ENCODE measurements around the gene RNF207.
A peak's percentile ranks its signal among the peaks of the same experiment; 100 is the strongest.

Gene RNF207

DNA sequence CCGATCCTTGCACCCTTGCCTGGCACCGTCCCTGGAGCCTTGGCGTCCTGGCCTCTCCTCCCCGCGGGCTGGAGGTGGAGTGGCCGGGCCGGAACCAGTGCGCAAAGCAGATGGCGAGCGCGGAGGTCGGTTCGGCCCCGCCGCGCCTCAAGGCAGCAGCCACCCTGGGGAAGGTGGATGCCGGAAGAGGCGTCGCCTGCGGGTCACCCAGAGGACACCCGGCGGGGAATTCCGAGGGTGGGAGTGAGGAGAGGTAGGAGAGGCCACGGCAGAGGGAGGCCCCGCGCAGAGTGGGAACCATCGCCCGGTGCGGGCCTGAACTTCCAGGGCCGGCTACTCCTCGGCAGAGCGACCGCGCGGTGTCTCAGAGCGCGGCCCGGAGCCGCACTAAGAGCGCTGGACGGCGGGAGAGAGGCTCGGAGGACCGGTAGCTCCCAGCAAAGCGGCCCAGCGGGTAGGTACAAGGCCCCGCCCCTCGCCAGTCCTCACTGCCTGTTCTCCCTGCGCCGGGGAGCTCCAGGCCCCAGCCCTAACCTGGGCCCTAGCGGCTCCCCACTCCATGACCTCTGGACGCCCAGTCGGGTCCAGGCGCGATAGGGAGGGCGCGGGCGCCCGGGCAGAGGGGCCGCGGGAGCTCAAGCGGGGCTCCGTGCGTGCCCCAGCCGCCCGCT is at the start of gene RNF207:
Gene RNF207 (plus strand): TSS at position 271 of the 671 bp plus-strand sequence. CDS start 417 bp downstream, outside the sequence.
- H3K36me3 ChIP-seq (ENCODE audit: control insufficient read depth in 5 of 5, insufficient read depth in 5 of 5, low read length in 5 of 5): no peaks in the 10 kb centered on the region
- peaks cover 2 to 47% (median 37%) of the 10 kb centered on the region in 5 donors for H3K4me1 ChIP-seq (ENCODE audit: control insufficient read depth in 5 of 5, insufficient read depth in 5 of 5, low read length in 5 of 5)
- H3K27me3 ChIP-seq (ENCODE audit: control insufficient read depth in 5 of 5, insufficient read depth in 4 of 5, low read length in 5 of 5): peaks cover 0 to 10% (median 5%) of the 10 kb centered on the region in 5 donors
- H3K9ac ChIP-seq (ENCODE audit: low read length in 5 of 5): peak within 1 kb of the TSS in 3 of 5 donors; percentile 45 to 66 (median 64)
- no peak within 1 kb of the TSS for H3K27ac ChIP-seq (ENCODE audit: low read depth, low read length)
- H3K4me3 ChIP-seq (ENCODE audit: low read depth in 1 of 5, low read length in 5 of 5): peak within 1 kb of the TSS; percentile 47 to 69 (median 58)
- no peaks in the 10 kb centered on the region for H3K9me3 ChIP-seq (ENCODE audit: control insufficient read depth in 5 of 5, low read length in 5 of 5)

- H3K36me3 ChIP-seq (ENCODE audit: control insufficient read depth in 5 of 5, insufficient read depth in 5 of 5, low read length in 5 of 5): no peaks in the 10 kb centered on the region
Observed at GRCh38 chr1:6157132-6157527, 48.8 kb upstream of the RNF207 start.

DNA sequence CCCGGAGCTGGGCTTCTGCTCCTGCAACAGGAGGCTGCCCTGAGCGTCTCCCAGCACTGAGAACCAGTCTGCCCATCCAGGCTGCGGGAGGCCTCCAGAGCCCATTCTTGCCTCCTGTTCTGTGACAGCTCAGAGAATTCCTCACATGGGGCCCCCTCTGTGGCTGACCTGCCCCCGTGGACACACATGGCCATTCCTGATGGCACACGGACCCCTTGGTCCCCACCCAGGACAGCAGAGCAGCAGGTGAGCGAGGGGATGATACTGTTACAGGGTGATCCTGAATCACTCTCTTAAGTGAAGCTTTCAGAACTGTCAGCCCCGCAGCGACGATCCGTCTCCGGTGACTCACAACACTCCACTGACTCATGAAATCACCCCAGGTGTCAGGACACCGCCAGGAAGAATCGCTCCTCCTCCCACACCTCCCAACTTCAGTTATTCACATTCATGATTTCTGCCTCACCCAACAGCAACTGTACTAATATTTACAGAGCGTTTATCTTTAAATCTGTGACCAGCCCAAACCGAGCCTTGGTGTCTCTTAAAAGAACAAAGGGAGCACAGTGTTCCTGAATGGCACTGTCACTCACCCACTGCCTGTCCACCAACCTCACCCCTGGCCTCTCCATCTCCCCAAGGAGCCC is 48.3 kb upstream of the RNF207 start:
- Histone ChIP-seq H3K4me3 (ENCODE audit: low read depth in 1 of 5, low read length in 5 of 5) (no peak overlapping the region), H3K27ac (ENCODE audit: low read depth, low read length) (no peak overlapping the region), H3K9ac (ENCODE audit: low read length in 5 of 5) (no peak overlapping the region), H3K9me3 (ENCODE audit: control insufficient read depth in 5 of 5, low read length in 5 of 5) (no peaks in the 10 kb centered on the region), H3K36me3 (ENCODE audit: control insufficient read depth in 5 of 5, insufficient read depth in 5 of 5, low read length in 5 of 5) (no peaks in the 10 kb centered on the region), H3K4me1 (ENCODE audit: control insufficient read depth in 5 of 5, insufficient read depth in 5 of 5, low read length in 5 of 5) (peaks cover 0 to 4% (median 0%) of the 10 kb centered on the region in 5 donors), H3K27me3 (ENCODE audit: control insufficient read depth in 5 of 5, insufficient read depth in 4 of 5, low read length in 5 of 5) (peaks cover 16 to 27% (median 21%) of the 10 kb centered on the region in 5 donors)

More at GRCh38 chr1:6157132-6157527, 48.8 kb upstream of the RNF207 start:
- Histone ChIP-seq H3K9ac (ENCODE audit: low read length in 5 of 5) (no peak overlapping the region), H3K4me3 (ENCODE audit: low read depth in 1 of 5, low read length in 5 of 5) (no peak overlapping the region), H3K27me3 (ENCODE audit: control insufficient read depth in 5 of 5, insufficient read depth in 4 of 5, low read length in 5 of 5) (peaks cover 12 to 26% (median 17%) of the 10 kb centered on the region in 5 donors), H3K27ac (ENCODE audit: low read depth, low read length) (no peak overlapping the region), H3K4me1 (ENCODE audit: control insufficient read depth in 5 of 5, insufficient read depth in 5 of 5, low read length in 5 of 5) (peaks cover 0 to 4% (median 0%) of the 10 kb centered on the region in 5 donors), H3K9me3 (ENCODE audit: control insufficient read depth in 5 of 5, low read length in 5 of 5) (no peaks in the 10 kb centered on the region)

DNA sequence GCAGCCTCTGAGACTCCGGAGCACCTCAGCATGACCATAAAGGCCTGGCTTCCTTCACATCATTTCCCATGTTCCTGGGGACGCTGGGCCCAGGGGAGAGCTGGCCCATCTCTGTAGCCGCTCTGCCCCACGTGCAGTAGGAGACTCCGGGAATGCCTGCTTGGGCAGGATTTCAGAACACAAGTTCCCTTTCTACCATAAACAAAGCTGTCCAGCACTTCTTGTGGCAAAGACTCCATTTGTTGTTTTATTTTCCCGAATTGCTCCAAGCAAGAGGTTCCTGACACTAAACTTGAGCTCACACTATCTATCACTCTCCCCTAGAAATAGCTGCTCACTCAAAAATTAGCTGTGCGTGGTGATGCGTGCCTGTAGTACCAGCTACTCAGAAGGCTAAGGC is 47.7 kb upstream of the RNF207 start:
- Histone ChIP-seq H3K9me3 (ENCODE audit: control insufficient read depth in 5 of 5, low read length in 5 of 5) (no peaks in the 10 kb centered on the region), H3K27me3 (ENCODE audit: control insufficient read depth in 5 of 5, insufficient read depth in 4 of 5, low read length in 5 of 5) (peaks cover 18 to 31% (median 25%) of the 10 kb centered on the region in 5 donors), H3K9ac (ENCODE audit: low read length in 5 of 5) (no peak overlapping the region), H3K4me1 (ENCODE audit: control insufficient read depth in 5 of 5, insufficient read depth in 5 of 5, low read length in 5 of 5) (peaks cover 0 to 4% (median 0%) of the 10 kb centered on the region in 5 donors), H3K4me3 (ENCODE audit: low read depth in 1 of 5, low read length in 5 of 5) (no peak overlapping the region), H3K27ac (ENCODE audit: low read depth, low read length) (no peak overlapping the region), H3K36me3 (ENCODE audit: control insufficient read depth in 5 of 5, insufficient read depth in 5 of 5, low read length in 5 of 5) (no peaks in the 10 kb centered on the region)

- H3K4me3 ChIP-seq (ENCODE audit: low read depth in 1 of 5, low read length in 5 of 5): no peak overlapping the region
- no peak overlapping the region for H3K9ac ChIP-seq (ENCODE audit: low read length in 5 of 5)
- no peaks in the 10 kb centered on the region for H3K9me3 ChIP-seq (ENCODE audit: control insufficient read depth in 5 of 5, low read length in 5 of 5)
- no peak overlapping the region for H3K27ac ChIP-seq (ENCODE audit: low read depth, low read length)
- H3K4me1 ChIP-seq (ENCODE audit: control insufficient read depth in 5 of 5, insufficient read depth in 5 of 5, low read length in 5 of 5): peaks cover 0 to 5% (median under 1%) of the 10 kb centered on the region in 5 donors
- H3K36me3 ChIP-seq (ENCODE audit: control insufficient read depth in 5 of 5, insufficient read depth in 5 of 5, low read length in 5 of 5): no peaks in the 10 kb centered on the region
- peaks cover 22 to 40% (median 28%) of the 10 kb centered on the region in 5 donors for H3K27me3 ChIP-seq (ENCODE audit: control insufficient read depth in 5 of 5, insufficient read depth in 4 of 5, low read length in 5 of 5)
Observed at GRCh38 chr1:6162341-6162740, 43.6 kb upstream of the RNF207 start.

- Histone ChIP-seq H3K27ac (ENCODE audit: low read depth, low read length) (no peak overlapping the region), H3K4me1 (ENCODE audit: control insufficient read depth in 5 of 5, insufficient read depth in 5 of 5, low read length in 5 of 5) (peaks cover 0 to 8% (median 2%) of the 10 kb centered on the region in 5 donors), H3K36me3 (ENCODE audit: control insufficient read depth in 5 of 5, insufficient read depth in 5 of 5, low read length in 5 of 5) (no peaks in the 10 kb centered on the region), H3K9ac (ENCODE audit: low read length in 5 of 5) (no peak overlapping the region), H3K27me3 (ENCODE audit: control insufficient read depth in 5 of 5, insufficient read depth in 4 of 5, low read length in 5 of 5) (peaks cover 21 to 42% (median 30%) of the 10 kb centered on the region in 5 donors), H3K9me3 (ENCODE audit: control insufficient read depth in 5 of 5, low read length in 5 of 5) (no peaks in the 10 kb centered on the region), H3K4me3 (ENCODE audit: low read depth in 1 of 5, low read length in 5 of 5) (no peak overlapping the region)
Observed at GRCh38 chr1:6162773-6163172, 43.1 kb upstream of the RNF207 start.

GRCh38 chr1:6163191-6163972 is 42.5 kb upstream of the RNF207 start:
- H3K9ac ChIP-seq (ENCODE audit: low read length in 5 of 5): no peak overlapping the region
- no peak overlapping the region for H3K27ac ChIP-seq (ENCODE audit: low read depth, low read length)
- peaks cover 21 to 40% (median 30%) of the 10 kb centered on the region in 5 donors for H3K27me3 ChIP-seq (ENCODE audit: control insufficient read depth in 5 of 5, insufficient read depth in 4 of 5, low read length in 5 of 5)
- H3K4me3 ChIP-seq (ENCODE audit: low read depth in 1 of 5, low read length in 5 of 5): no peak overlapping the region
- peaks cover 0 to 14% (median 2%) of the 10 kb centered on the region in 5 donors for H3K4me1 ChIP-seq (ENCODE audit: control insufficient read depth in 5 of 5, insufficient read depth in 5 of 5, low read length in 5 of 5)
- H3K36me3 ChIP-seq (ENCODE audit: control insufficient read depth in 5 of 5, insufficient read depth in 5 of 5, low read length in 5 of 5): no peaks in the 10 kb centered on the region
- H3K9me3 ChIP-seq (ENCODE audit: control insufficient read depth in 5 of 5, low read length in 5 of 5): no peaks in the 10 kb centered on the region

GRCh38 chr1:6163973-6164617 is 41.8 kb upstream of the RNF207 start:
- H3K9ac ChIP-seq (ENCODE audit: low read length in 5 of 5): no peak overlapping the region

GRCh38 chr1:6165027-6165426 is 40.9 kb upstream of the RNF207 start:
- Histone ChIP-seq H3K27ac (ENCODE audit: low read depth, low read length) (no peak overlapping the region), H3K4me1 (ENCODE audit: control insufficient read depth in 5 of 5, insufficient read depth in 5 of 5, low read length in 5 of 5) (peaks cover 0 to 14% (median 2%) of the 10 kb centered on the region in 5 donors), H3K36me3 (ENCODE audit: control insufficient read depth in 5 of 5, insufficient read depth in 5 of 5, low read length in 5 of 5) (no peaks in the 10 kb centered on the region), H3K27me3 (ENCODE audit: control insufficient read depth in 5 of 5, insufficient read depth in 4 of 5, low read length in 5 of 5) (peaks cover 25 to 43% (median 29%) of the 10 kb centered on the region in 5 donors), H3K9me3 (ENCODE audit: control insufficient read depth in 5 of 5, low read length in 5 of 5) (no peaks in the 10 kb centered on the region), H3K9ac (ENCODE audit: low read length in 5 of 5) (no peak overlapping the region), H3K4me3 (ENCODE audit: low read depth in 1 of 5, low read length in 5 of 5) (no peak overlapping the region)

More at GRCh38 chr1:6163973-6164617, 41.8 kb upstream of the RNF207 start:
- no peaks in the 10 kb centered on the region for H3K9me3 ChIP-seq (ENCODE audit: control insufficient read depth in 5 of 5, low read length in 5 of 5)
- H3K36me3 ChIP-seq (ENCODE audit: control insufficient read depth in 5 of 5, insufficient read depth in 5 of 5, low read length in 5 of 5): no peaks in the 10 kb centered on the region
- H3K4me1 ChIP-seq (ENCODE audit: control insufficient read depth in 5 of 5, insufficient read depth in 5 of 5, low read length in 5 of 5): peaks cover 0 to 14% (median 2%) of the 10 kb centered on the region in 5 donors
- H3K27me3 ChIP-seq (ENCODE audit: control insufficient read depth in 5 of 5, insufficient read depth in 4 of 5, low read length in 5 of 5): peaks cover 23 to 41% (median 31%) of the 10 kb centered on the region in 5 donors
- no peak overlapping the region for H3K4me3 ChIP-seq (ENCODE audit: low read depth in 1 of 5, low read length in 5 of 5)
- no peak overlapping the region for H3K27ac ChIP-seq (ENCODE audit: low read depth, low read length)
